NOMO-1 treated with DMSO at 0.1 percent for 48 hours (cell line): ENCODE results near the gene CD247.

Source experiments
- DNase-seq: peaks from one replicate; lab custom pipeline; 2025; ENCODE audit not compliant: unreplicated experiment; lab: John Stamatoyannopoulos, UW

The CD247 gene

GRCh38 chr1:167440776-167441175 lies 77.6 kb downstream of the CD247 start:
- DNase-seq = no peak

GRCh38 chr1:167440345-167440744 lies 78.0 kb downstream of the CD247 start:
- DNase-seq = no peak

- DNase-seq = peak; percentile 16
Measured at GRCh38 chr1:167439301-167439988, 78.9 kb downstream of the CD247 start.

- DNase-seq = no peak
Measured at GRCh38 chr1:167438171-167439138, 79.9 kb downstream of the CD247 start.

GRCh38 chr1:167435484-167435883 lies 82.8 kb downstream of the CD247 start:
- DNase-seq = no peak

DNA sequence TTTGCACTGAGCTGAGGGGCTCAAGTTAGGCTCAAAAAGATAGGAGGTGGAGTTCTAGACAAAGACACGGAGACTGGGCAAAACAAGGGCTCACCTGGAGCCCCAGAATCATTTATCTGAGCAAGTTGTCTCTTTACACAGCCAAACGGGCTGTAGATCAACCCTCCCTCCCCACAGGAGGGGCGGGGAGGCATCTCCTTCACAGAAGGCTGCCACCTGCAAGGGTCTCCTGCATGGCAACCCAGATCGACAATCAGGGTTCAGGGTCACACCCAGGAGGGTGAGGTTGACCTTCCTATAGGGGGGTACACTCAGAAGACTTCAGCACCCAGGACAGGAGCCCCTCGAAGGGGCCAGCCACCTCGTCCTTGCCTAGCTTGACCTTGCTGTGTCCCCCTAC lies 84.0 kb downstream of the CD247 start:
- no peak for DNase-seq

GRCh38 chr1:167433884-167434283 lies 84.4 kb downstream of the CD247 start:
- DNase-seq = no peak

GRCh38 chr1:167432780-167433179 lies 85.5 kb downstream of the CD247 start:
- no peak for DNase-seq

DNA sequence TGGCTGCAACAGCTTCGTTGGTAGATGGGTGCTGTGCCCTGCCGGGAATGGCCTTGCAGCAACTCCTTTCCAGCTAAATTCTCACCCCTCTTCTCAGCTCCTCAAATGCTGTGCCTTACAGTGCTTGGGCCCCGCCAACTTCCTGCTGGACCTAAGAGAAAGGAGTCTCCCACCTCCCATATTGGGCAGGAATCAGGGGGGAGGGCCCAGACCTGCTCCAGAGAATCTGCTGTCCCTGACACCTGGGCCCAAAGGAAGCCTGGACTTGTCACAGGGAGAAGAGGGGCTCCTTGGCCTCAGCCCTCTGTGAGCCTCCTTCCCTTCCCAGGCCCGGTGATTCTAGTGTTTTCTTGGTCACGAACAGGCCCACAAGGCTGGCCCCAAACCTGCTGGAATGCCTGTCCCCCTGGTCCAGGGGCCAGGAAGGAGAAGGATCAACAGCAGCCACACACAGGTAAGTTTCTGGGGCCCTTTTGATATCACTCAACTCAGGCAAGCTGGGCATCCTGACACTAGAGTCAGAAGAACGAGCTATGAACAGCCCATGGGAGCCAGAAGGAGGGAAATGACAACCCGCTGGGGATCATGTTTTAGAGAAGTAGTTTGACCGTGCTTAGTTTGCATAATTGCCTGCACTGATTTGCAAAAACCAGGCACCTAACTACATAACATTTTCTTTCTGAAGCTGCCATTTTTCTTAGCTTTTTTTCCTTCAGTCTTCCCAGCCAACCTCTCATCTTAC lies 86.2 kb downstream of the CD247 start:
- DNase-seq = peak; percentile 21

DNA sequence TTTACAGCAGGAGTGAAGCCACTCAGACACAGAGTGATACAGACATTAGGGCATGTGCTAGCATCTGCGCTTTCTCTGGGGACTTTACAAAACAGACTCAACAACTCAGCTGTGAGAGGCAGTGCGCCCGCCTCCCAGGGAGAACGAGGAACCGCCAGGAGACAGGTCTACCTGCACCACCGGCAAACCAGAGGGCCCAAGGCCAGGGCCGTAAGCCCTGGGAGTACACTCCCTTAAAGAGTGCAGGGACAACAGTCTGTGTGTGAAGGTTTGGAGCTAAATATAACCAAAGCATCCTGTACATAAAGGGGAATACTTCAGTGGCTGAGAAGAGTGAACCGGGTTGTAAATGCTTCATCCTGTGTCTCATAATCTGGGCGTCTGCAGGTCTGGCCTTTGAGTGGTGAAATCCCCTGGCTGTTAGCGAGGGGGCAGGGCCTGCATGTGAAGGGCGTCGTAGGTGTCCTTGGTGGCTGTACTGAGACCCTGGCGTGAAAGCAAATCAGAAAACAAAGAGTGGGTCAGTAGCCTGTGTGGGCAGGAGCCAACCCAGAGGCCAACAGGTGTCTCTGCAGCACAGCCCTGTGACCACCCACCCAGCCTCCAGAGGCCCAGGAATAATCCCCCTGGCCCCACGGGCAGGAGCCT lies 86.9 kb downstream of the CD247 start:
- DNase-seq = no peak

GRCh38 chr1:167430849-167431242 lies 87.5 kb downstream of the CD247 start:
- no peak for DNase-seq

- no peak for DNase-seq
Measured at GRCh38 chr1:167430134-167430848, 88.0 kb downstream of the CD247 start.

GRCh38 chr1:167429612-167430011 lies 88.7 kb downstream of the CD247 start:
- DNase-seq = no peak

- no peak for DNase-seq
Measured at GRCh38 chr1:167428395-167428794, 89.9 kb downstream of the CD247 start.

- no peak for DNase-seq
Measured at GRCh38 chr1:167427848-167428247, 90.5 kb downstream of the CD247 start.

DNA sequence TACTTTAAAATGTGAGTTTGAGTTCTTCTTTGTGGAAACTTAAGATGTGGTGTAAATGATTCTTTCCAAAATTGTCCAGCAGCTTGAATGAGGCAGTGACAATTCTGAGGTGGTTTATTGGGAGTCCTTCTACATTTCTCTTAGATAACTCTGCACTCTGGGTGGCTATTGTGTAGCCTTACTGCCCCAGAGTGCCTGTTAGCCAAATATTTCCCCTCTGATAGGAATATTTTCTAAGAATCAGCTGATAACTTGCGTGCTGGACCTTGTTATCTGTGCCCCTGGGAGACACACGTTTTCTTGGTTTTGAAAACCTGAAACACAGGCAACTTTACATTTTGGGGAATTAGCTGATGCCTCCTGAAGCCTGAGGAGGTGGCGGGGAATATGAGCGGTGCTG lies 91.6 kb downstream of the CD247 start:
- no peak for DNase-seq

DNA sequence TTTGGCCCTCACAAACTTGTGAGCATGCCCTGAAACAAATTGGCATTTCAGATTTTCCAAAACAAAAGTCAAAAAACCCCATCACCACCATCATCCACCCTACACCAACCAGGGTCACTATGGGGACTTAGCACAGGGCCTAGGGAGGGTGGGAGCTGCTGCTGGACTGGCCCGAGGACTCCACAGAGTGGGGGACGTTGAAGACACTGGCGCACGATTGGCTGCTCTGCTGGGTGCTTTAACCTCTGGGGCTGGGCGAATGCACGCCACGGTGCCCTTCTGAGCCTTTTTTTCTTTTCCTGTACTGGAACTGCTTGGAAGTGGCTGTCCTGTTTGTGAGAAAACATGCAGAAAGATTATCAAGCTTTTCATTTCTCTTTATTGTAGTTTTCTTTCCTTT lies 92.8 kb downstream of the CD247 start:
- no peak for DNase-seq

DNA sequence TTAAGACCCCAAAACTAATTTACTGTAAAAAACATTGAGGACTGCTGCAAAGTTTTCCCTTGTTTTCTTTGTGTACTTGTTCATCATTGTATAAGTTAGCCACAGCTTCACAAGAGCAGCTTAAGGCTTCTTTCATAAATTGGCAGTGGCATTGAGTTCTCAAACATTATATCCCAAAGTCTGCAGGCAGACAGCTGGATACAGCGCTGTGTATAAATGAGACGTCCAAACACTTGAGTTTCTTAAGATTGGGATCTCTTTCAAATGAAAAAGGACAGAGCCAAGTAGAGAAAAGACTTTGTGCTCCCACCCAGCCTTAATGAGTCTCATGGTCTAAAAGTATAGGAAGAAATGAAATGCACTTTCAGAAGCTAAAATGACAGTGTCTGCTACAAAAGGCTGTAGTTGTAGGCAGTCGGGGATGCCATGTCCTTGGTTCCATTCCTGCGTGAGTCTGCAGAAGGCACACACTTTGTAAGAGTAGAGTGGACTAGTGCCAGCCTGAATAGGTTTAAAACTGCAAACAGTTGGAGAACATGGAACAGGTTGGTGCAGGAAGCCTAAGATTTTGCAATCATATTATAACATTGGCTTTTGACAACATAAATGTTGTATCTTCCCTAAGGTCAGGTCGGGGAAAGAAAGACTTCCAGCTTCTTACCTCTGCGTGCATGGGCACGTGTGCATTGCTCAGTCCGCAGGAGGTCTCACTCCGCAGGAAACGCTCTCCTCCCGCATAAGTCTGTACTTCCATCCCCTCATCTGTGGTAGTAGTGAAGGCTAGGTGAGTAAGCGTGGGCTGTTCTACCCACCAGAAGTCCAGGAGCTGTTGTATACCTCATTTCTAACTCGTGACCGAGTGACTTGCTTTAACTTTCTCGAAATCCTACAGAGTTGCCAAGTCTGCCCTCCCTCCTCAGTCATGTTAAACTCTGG lies 94.4 kb downstream of the CD247 start:
- no peak for DNase-seq

GRCh38 chr1:167420510-167420909 lies 97.8 kb downstream of the CD247 start:
- no peak for DNase-seq
